ENCODE measurements around the gene PLEKHH2. TPM values are rescaled to one million over a fixed set of nuclear protein-coding genes. Genes with fewer than 3 reads are reported as not detected.

PLEKHH2 gene
- total and polyA plus RNA-seq, 2 experiments from 2014 or later: 5.4 to 6.7 TPM

GRCh38 chr2:43710866-43711265 lies 73.8 kb downstream of the PLEKHH2 start:
- Mint-ChIP-seq H3K4me3 (no peak overlapping the region), H3K9me3 (no peaks in the 10 kb centered on the region), H3K36me3 (ENCODE audit: low read depth) (no peaks in the 10 kb centered on the region), H3K27me3 (ENCODE audit: insufficient read depth, low read depth, poor library complexity) (no peaks in the 10 kb centered on the region), H3K4me1 (peaks cover 37% of the 10 kb centered on the region), H3K27ac (no peak overlapping the region)
- no peak overlapping the region for H3K4me2 ChIP-seq
- H3K4me3 ChIP-seq: no peak overlapping the region
- H3K27me3 ChIP-seq (ENCODE audit: insufficient read depth): no peaks in the 10 kb centered on the region
- ATAC-seq: no peak
- H3F3A ChIP-seq (replicated peaks; ENCODE audit: low read depth): no peaks in the 10 kb centered on the region
- no peaks in the 10 kb centered on the region for H3K79me2 ChIP-seq (replicated peaks; ENCODE audit: insufficient read depth)
- no peak overlapping the region for H3K27ac ChIP-seq (ENCODE audit: low read depth)
- H4K20me1 ChIP-seq (replicated peaks; ENCODE audit: insufficient read depth): no peaks in the 10 kb centered on the region
- no peak for DNase-seq (ENCODE audit: low spot score)
- no peak for TF ChIP-seq JUNB (IDR thresholded peaks at IDR 0.05; ENCODE audit: unreplicated experiment)
- no peak for TF ChIP-seq EZH2 (IDR thresholded peaks at IDR 0.05; ENCODE audit: low read depth, unreplicated experiment)
- TF ChIP-seq ETS1 (IDR thresholded peaks at IDR 0.05): no peak
- no peak for TF ChIP-seq NANOG (IDR thresholded peaks at IDR 0.05; ENCODE audit: borderline replicate concordance)
- no peak for TF ChIP-seq EZH2phosphoT487 (IDR thresholded peaks at IDR 0.05; ENCODE audit: unreplicated experiment)
- TF ChIP-seq STAT1 (IDR thresholded peaks at IDR 0.05; ENCODE audit: unreplicated experiment): no peak
- no peaks in the 10 kb centered on the region for H3K36me3 ChIP-seq (ENCODE audit: insufficient read depth)
- H2AFZ ChIP-seq: no peak overlapping the region
- peaks cover 18% of the 10 kb centered on the region for H3K4me1 ChIP-seq (ENCODE audit: insufficient read depth)
- no peaks in the 10 kb centered on the region for H3K9me2 ChIP-seq (ENCODE audit: insufficient read depth)

- DNase-seq (ENCODE audit: low spot score): no peak
- peak overlapping the region; percentile 39 for H3K4me2 ChIP-seq
- no peak overlapping the region for H3K27ac ChIP-seq (ENCODE audit: low read depth)
- H4K20me1 ChIP-seq (replicated peaks; ENCODE audit: insufficient read depth): no peaks in the 10 kb centered on the region
- Mint-ChIP-seq H3K27ac (no peak overlapping the region), H3K9me3 (no peaks in the 10 kb centered on the region), H3K36me3 (ENCODE audit: low read depth) (no peaks in the 10 kb centered on the region), H3K4me3 (peak overlapping the region; percentile 18; the same call in 1 of the 3 replicates), H3K4me1 (peaks cover 38% of the 10 kb centered on the region), H3K27me3 (ENCODE audit: insufficient read depth, low read depth, poor library complexity) (peaks cover 2% of the 10 kb centered on the region)
- no peaks in the 10 kb centered on the region for H3F3A ChIP-seq (replicated peaks; ENCODE audit: low read depth)
- H3K79me2 ChIP-seq (replicated peaks; ENCODE audit: insufficient read depth): no peaks in the 10 kb centered on the region
- H2AFZ ChIP-seq: no peak overlapping the region
- no peaks in the 10 kb centered on the region for H3K36me3 ChIP-seq (ENCODE audit: insufficient read depth)
- no peak for ATAC-seq
- peaks cover 18% of the 10 kb centered on the region for H3K4me1 ChIP-seq (ENCODE audit: insufficient read depth)
- no peaks in the 10 kb centered on the region for H3K27me3 ChIP-seq (ENCODE audit: insufficient read depth)
- H3K4me3 ChIP-seq: no peak overlapping the region
- H3K9me2 ChIP-seq (ENCODE audit: insufficient read depth): no peaks in the 10 kb centered on the region
- TF ChIP-seq ZNF462 (CRISPR knock-in tag; IDR thresholded peaks at IDR 0.05) (no peak), POLR2AphosphoS5 (IDR thresholded peaks at IDR 0.05; ENCODE audit: low read depth) (no peak), REST (IDR thresholded peaks at IDR 0.05; ENCODE audit: unreplicated experiment) (no peak), CREB1 (CRISPR knock-in tag; IDR thresholded peaks at IDR 0.05; ENCODE audit: low read depth) (no peak), ETS1 (IDR thresholded peaks at IDR 0.05) (no peak), STAT1 (IDR thresholded peaks at IDR 0.05; ENCODE audit: unreplicated experiment) (no peak), EZH2phosphoT487 (IDR thresholded peaks at IDR 0.05; ENCODE audit: unreplicated experiment) (no peak), EZH2 (IDR thresholded peaks at IDR 0.05; ENCODE audit: low read depth, unreplicated experiment) (no peak), NANOG (IDR thresholded peaks at IDR 0.05; ENCODE audit: borderline replicate concordance) (no peak)
These were observed 77.1 kb downstream of the PLEKHH2 start for GRCh38 chr2:43714164-43714563.
